NCI-H1048 (cell line): ENCODE results near the gene PRKCA.

Source experiments
- DNase-seq: peaks from one replicate; lab custom pipeline; 2025; lab: John Stamatoyannopoulos, UW

PRKCA gene

DNA sequence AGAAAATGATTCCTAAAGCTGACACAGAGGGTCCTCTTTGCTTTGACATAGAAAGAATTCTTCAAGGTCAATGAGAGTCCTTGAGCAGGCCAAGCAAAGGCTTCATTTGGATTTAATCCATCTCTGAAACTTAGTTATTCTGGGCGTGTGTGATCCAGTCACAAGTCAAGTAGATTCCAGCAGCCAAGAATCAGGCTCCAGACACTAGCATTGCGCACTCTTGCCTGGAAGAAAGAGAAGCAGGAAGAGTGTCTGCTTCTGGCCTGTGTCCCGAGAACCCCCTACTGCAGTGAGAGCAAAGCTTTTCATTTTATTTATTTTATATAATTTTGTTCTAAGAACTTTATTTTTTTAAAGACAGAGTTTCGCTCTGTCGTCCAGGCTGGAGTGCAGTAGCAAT is 444.3 kb downstream of the PRKCA start:
- no peak for DNase-seq

DNA sequence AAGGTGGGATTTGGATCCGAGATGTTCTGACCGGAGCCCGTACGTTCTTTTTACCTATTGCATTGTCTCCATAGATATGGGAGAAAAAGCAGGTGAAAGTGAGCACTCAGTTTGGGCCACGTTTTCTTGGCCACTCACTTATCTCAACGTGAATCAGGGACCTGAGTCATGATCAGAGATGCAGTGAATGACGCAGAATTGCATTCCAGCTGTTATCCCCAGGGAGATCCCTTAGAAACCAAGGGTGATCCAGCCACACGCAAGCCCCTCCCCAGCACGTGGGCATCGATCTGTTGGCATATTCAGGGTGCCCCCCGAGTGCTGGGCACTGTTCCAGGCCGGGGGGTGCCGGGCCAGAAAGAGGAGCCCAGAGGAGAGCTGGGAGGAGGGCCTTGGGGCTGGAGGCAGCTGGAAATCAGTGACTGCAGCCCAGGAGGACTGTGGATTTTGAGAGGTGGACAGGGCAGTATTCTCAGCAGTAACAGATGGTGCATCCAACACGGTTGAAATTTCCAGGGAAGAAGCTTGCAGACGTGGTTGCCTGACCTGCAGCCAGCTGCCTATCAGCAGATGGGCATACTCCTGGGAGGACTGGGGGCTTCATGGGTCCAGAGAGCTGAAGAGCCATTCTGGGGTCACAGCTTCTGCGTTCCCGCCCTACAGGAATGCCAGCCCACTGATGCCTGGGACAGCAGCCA is 445.3 kb downstream of the PRKCA start:
- no peak for DNase-seq

DNA sequence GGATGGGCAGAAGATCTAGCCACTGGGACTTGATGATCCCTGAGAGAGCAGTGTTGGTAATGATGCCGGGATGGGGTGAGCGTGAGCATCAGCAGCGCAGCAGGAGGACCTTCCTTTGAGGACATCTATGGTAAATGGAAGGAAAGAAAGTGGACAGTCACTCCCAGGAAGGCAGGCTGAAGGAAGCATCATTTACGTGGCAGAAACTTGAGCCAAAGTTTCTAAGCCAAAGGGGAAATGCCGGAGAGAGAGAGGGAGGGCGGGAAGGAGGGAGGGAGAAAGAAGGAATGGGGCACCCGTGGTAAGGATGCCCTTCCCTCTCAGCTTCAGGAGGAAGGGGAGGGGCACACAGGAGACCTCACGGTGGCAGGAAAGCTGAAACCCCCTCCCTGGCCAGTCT is 446.2 kb downstream of the PRKCA start:
- DNase-seq, result no peak

DNA sequence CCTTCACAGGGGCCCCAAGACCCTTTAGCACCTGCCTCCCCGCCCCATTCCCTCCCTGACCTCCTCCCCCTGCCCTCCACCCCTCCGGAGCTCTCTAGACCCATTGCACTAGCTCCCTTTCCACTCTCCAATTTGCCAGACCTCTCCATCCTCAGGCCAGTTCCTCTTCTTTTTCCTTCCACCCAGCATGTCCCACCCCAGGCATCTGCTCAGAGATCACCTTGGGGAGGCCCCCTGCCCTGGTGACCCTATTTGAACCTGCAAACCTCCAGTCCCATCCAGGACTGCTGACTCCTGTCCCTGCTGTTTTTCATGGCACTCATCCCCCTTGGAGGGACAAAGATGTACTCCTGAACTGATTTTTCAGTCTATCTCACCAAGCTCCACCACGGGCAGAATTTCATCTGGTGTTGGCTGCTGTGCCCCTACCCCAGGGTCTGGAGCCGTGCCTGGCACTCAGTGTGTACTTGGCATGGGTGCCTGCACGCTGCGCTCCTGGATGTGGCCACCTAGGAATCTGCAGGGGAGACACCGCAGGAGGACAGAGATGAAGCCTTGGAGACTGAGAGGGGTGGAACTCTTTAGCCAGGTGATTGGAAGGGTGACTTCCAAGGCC is 446.9 kb downstream of the PRKCA start:
- DNase-seq, result no peak

DNA sequence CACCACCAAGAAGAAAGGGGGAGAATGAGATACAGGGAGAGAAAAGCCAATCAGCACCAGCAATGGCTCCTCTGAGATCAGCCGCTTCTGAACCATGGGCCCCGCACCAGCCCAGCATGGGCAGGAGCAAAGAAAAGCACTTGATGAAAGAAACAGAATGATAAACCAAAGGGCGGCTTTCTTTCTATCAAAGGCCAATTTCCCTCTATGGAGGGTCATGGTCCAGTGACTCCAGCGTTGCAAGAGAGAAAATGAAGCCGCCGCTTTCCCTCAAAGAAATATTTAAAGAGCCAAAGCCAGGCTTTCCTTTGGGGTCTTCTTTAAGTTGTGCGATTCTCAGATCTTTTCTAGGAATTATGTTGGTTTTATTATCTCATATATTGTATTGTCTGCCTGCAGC is 447.7 kb downstream of the PRKCA start:
- no peak for DNase-seq

- DNase-seq, result no peak
Observed at GRCh38 chr17:66750781-66751543, 448.5 kb downstream of the PRKCA start.

GRCh38 chr17:66751771-66752170 is 449.4 kb downstream of the PRKCA start:
- no peak for DNase-seq

DNA sequence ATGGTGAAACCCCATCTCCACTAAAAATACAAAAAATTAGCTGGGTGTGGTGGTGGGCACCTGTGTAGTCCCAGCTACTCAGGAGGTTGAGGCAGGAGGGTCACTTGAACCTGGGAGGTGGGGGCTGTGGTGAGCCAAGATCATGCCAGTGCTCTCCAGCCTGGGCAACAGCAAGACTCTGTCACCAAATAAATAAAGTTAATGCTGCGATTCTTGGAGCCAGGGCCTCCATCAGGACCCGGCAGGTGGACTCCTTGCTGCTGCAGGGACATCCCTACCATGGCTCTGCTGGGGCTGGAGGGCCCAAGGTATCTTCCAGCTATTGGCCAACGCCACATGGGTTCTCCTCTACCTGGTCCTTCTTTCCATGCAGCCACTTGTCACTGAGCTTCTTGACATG is 450.0 kb downstream of the PRKCA start:
- no peak for DNase-seq

DNA sequence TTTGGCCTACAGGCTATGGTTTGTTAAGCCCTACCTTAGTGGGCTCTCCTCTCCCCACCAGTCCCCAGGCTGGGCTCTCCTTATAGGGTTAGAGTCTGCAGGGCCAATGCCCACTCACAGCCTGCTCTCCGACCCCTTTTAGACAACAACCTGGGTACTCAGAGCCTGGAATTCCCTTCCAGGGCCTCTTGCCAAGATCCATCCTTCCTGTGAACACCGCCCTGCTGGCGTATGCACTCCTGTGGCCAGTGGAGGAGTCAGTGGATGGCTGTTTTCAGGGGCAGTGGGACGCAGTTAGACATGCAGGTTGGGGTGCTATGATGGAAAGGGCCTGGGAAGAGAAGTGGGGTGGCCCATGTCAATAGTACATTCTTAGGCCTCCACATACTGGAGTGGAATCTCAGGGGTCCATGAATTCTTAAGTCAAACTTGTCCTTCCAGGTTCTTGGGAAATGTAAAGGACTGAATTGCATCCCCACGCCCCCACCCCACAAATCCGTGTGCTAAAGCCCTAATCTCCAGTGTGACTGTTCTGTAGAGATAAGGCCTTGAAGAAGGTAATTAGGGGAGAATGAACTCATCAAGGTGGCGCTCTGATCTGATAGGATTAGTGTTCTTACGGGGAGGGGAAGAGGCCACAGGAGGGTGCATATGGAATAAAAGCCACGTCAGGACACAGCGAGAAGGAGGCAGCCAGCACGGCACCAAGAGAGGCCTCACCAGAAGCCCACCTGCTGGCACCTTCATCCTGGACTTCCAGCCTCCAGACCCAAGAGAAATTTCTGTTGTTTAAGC is 450.9 kb downstream of the PRKCA start:
- DNase-seq, result no peak

- no peak for DNase-seq
Observed at GRCh38 chr17:66755101-66755943, 452.9 kb downstream of the PRKCA start.

- no peak for DNase-seq
Observed at GRCh38 chr17:66755944-66756290, 453.5 kb downstream of the PRKCA start.

- DNase-seq, result no peak
Observed at GRCh38 chr17:66760324-66760723, 457.9 kb downstream of the PRKCA start.

DNA sequence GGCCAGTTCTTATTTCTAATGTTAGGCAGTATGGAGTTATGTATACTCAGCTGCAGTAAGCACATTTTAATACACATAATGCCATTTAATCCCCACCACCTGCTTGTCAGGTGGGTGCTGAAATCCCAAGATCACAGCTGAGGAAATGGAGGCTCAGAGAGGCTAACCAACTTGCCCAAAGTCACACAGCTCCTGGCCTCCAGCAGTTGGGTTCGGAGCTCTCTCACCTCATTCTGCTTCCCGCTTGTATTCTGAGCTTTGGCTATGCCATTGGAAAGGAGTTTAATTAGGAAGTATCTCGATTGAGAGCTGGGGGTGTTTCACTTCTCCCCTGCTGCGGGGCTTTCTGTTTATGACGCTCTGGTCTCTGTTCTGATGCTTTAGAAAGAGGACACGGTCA is 459.9 kb downstream of the PRKCA start:
- DNase-seq, result no peak

- no peak for DNase-seq
Observed at GRCh38 chr17:66763056-66763455, 460.6 kb downstream of the PRKCA start.

- DNase-seq, result no peak
Observed at GRCh38 chr17:66764506-66764905, 462.1 kb downstream of the PRKCA start.

- no peak for DNase-seq
Observed at GRCh38 chr17:66767154-66767933, 464.9 kb downstream of the PRKCA start.

DNA sequence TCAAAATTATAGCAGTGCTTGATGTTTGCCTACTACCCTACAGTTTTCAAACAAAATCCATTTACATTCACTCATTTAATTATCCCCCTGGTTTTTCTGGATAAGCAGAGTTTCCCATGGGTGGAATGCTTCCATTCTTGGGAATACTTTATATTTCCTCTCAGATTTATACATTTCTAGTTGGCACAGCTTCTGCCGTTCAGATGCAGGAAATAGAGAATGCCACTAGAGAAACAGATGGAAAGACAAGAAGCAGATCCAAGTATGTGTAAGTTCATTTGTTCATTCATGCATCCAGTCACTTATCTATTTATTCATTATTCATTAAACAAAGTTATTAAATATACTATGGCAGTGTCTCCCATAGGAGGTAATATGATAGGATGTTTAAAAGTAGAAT is 467.5 kb downstream of the PRKCA start:
- no peak for DNase-seq

DNA sequence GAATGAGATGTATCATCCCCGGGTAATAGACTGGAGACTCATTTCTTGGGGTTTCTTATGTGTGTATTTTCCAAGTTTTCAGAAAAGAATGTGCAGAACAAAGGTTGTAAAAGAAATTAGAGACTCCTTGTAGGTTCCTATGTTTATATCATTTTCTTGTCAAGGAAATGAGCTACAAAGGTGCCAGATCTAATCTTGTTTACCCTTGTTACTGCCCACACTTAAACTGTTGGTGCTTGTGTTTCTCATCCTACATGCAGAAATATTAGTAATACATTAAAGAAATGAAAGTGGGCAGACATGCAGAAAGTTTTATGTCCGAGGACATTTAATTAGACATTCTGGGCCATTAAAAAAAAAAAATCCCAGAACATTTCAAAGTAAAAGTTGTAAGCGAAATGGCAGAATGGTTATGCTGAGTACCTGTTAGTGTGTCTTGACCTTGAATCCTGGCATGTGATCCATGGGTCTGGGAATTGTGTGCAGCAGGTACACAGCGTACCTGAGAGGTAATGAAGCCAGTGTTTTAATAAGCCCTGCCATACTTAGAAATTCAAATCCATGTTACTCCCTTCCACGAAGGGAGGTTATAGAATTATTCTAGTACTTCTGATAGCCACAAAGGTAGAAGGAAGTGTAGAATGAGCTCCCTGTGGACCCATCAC is 469.9 kb downstream of the PRKCA start:
- DNase-seq, result no peak

DNA sequence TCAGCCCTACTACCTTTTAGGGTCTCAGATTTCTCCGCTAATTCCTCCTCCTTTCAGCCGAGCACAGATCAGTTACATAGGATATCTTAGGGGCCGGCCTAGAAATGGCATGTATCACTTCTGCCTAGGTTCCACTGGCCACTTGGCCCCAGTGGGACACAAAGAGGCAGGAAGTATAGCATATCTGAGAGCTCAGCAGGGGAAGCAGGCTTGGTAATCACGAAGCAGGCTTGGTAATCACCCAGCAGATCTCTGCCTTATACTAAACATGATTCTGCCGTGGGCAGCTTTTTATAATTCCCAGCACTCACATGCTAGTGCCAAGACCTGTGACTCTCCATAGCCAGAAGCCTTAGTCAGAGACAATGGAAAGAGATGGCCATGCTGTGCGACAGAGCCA is 472.9 kb downstream of the PRKCA start:
- DNase-seq, result no peak

- no peak for DNase-seq
Observed at GRCh38 chr17:66775881-66776400, 473.5 kb downstream of the PRKCA start.
